T-helper 2 cell (primary cell): ENCODE results near the gene DGKI.

ENCODE experiments used
- DNase-seq, 5 experiments: peaks; one replicate each; pipeline versions ENCODE4 v3.0.0 to v3.0.0-alpha.2; 2012 to 2022

The DGKI gene

GRCh38 chr7:137402536-137403352, 444.0 kb downstream of the DGKI start:
- no peak for DNase-seq

GRCh38 chr7:137399827-137400823, 446.6 kb downstream of the DGKI start:
- no peak for DNase-seq

DNA sequence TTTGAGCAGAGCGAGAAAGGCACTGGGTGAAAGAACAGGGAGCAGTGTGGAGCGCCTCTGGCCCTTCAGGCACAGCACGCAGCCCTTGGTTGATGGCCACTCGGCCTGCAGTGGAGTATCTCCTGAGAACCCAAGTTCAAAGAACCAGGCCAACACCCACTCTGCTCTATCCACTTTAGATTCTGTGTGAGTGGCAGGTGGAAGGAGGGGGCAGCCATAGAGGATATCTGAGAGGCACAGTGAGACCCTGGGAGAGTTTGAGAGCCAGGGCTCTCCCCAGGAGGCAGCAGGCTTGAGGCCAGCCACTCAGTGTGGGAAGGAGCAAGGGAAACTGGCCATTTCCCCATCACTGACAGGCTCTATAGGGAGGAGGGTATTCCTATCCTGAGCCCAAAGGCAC, 450.7 kb downstream of the DGKI start:
- no peak for DNase-seq

DNA sequence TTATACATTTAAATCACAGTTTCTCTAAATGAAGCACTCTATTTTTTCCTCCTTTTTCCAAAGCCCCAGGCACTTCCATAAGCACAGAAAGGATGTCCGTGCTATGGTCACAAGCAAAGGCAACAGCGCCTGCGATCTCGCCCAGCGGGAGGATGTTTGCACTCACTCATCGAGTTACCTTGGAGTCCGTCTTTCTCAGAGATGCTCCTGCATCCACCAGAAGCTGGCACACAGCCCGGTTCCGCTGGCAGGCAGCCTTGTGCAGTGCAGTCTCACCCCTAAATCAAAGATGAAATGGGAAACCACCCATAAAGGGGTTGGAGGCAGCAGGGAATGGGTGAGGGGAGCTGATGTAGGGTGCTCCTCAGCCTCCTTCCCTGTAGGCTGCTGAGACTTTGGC, 451.4 kb downstream of the DGKI start:
- DNase-seq: no peak

GRCh38 chr7:137393570-137393969, 453.2 kb downstream of the DGKI start:
- DNase-seq: no peak

- no peak for DNase-seq
Observed at GRCh38 chr7:137390076-137390475, 456.7 kb downstream of the DGKI start.

GRCh38 chr7:137388916-137389315, 457.9 kb downstream of the DGKI start:
- no peak for DNase-seq

- no peak for DNase-seq
Observed at GRCh38 chr7:137386966-137387365, 459.8 kb downstream of the DGKI start.

DNA sequence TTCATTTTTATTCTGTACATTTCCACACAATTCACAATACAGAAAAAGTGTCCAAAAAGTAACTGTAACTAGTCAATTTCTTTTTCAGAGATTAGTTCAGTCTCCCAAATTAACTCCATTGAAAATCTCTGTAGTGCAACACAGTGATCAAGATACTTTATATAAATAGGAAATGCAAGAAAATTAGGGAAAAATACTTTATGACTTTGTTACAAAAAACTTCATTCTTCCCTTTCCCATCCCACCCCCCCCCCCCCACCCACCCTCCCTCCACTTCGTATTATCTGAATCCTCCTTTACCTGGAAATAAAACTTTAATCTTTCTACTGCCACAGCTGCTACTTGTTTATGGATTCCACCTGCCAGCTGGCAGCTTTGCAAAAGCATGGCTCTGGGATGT, 465.7 kb downstream of the DGKI start:
- DNase-seq: no peak

GRCh38 chr7:137373507-137373906, 473.3 kb downstream of the DGKI start:
- DNase-seq: no peak

- DNase-seq: no peak
Observed at GRCh38 chr7:137371616-137372015, 475.2 kb downstream of the DGKI start.

- DNase-seq: no peak
Observed at GRCh38 chr7:137366995-137367394, 479.8 kb downstream of the DGKI start.

GRCh38 chr7:137363683-137364082, 483.1 kb downstream of the DGKI start:
- DNase-seq: no peak

- DNase-seq: no peak
Observed at GRCh38 chr7:137360087-137360679, 486.6 kb downstream of the DGKI start.

DNA sequence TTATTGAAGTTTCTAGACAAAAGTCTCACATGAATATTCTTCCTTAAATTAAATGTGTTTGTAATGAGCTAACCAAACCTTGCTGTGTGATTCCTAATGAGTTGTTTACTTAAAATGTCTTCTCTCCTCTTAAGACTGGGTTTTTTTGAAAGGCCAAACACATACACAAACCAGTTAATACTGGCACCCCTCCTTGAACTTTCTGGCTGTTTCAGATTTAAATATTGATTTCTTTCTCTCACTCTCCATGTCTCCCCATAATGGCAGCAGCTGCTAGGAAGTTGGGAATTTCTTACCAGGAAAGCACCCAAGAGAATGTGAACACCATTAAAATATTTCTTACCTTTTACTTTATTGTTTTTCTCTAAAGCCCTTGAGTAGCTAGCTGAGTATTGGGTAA, 491.8 kb downstream of the DGKI start:
- DNase-seq: no peak

GRCh38 chr7:137354396-137354795, 492.4 kb downstream of the DGKI start:
- DNase-seq: no peak

GRCh38 chr7:137351941-137352340, 494.8 kb downstream of the DGKI start:
- DNase-seq: no peak

- no peak for DNase-seq
Observed at GRCh38 chr7:137345799-137346449, 500.9 kb downstream of the DGKI start.

GRCh38 chr7:137343281-137343841, 503.4 kb downstream of the DGKI start, which contains the start of gene PTN:
Gene PTN, minus strand, starts transcription at chr7:137343733. Its CDS starts 88,760 bp downstream, at chr7:137254973.
- no peak for DNase-seq

DNA sequence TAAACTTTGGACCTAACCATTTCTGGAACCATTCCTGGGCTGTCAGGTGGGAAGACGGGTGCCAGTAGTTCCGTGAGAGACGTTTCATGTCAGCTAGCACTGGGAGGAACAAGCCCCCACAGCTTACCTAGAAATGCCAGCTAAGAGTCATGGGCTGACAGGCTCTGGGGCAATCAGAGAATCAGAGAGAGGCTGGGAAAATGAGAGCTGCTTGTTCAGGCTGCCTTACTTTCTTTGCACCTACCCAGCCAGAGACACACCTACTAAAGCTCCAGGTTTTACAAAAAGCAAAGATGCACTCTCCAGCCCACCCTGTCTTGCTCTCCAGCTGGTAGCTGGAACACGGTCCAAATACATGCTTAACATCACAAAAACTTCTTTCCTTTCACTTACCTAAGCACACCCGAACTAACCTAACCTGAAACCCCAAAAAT, 503.9 kb downstream of the DGKI start:
- no peak for DNase-seq

DNA sequence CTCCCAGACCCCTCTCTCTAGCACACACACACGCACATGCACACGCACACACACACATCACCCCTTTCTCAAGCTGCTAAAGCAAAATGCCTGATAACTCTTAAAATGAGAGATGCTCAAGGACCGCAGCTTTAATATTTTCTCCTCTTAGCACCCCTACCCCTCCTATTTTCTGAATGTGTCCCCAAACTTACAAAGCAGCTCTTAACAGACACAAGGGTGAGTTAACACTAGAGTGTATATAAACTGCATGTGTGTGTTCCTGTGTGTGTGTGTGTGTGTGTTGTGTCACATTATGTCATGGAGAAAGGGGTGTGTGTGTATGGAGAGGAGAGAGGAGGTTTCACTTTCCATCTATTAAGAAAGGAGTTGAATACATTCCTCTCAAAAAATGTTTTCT, 504.5 kb downstream of the DGKI start:
- no peak for DNase-seq

- DNase-seq: no peak
Observed at GRCh38 chr7:137337902-137338301, 508.9 kb downstream of the DGKI start.
